GM19467 (cell line): ENCODE results near the gene RPUSD4.
A peak's percentile ranks its signal among the peaks of the same experiment; 100 is the strongest.
"Not testable (repeated sequence)": the region's sequence is repeated elsewhere in the genome, so short reads cannot be mapped to it uniquely, and the experiment has no call there.

Source experiments
- ATAC-seq: cut with Tn5 transposase; IDR thresholded peaks from one replicate; pipeline ENCODE4 v1.9.1; 2021; ENCODE audit warnings: mild to moderate bottlenecking, moderate library complexity; ENCODE audit not compliant: unreplicated experiment

RPUSD4 gene, protein sequence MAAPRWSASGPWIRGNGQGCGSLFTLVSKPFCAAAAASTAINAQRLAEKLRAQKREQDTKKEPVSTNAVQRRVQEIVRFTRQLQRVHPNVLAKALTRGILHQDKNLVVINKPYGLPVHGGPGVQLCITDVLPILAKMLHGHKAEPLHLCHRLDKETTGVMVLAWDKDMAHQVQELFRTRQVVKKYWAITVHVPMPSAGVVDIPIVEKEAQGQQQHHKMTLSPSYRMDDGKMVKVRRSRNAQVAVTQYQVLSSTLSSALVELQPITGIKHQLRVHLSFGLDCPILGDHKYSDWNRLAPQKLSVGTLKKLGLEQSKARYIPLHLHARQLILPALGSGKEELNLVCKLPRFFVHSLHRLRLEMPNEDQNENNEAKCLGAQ

DNA sequence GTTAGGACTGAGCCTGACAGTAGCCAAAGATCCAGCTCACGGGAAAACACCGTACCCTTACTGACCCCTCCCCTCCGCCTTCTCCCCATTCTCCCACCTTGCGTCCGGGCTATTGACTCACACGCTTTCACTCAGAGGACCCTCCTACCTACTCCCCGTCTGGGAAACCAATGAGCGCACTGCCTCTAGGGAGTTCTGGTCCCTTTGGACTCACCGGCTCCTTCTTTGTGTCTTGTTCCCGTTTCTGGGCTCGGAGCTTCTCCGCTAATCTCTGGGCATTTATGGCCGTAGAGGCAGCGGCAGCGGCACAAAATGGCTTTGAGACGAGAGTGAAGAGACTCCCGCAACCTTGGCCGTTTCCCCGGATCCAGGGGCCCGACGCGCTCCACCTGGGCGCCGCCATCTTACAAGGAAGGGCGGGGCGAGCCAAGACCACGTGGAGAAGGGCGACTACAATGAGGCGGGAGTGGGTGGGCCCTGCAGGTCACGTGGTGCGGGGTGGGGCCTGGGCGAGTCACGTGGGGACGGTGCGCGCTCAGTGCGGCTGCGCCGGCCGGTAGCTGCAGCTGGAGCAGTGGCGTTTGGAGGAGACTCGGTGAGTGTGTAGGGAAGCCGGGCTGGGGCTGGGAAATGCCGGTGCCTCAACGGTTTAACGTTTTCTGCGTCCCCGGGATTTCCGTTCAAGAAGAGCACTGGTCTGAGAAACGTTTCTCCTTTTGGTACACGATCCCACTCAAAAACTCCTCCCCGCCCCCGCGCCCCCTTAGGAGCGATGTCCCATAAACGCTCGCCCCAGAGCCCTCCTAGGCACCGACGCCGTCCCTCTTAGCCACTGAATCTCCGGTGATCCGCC is at the start of gene RPUSD4, which contains the start of gene FAM118B:
RPUSD4 (minus strand) TSS at position 415 of the 853 bp plus-strand sequence; CDS start at position 403, 12 bp downstream.
FAM118B (plus strand) TSS at position 547 of the 853 bp plus-strand sequence. CDS start 23,220 bp downstream, outside the sequence.
- ATAC-seq, result peak; percentile 94

DNA sequence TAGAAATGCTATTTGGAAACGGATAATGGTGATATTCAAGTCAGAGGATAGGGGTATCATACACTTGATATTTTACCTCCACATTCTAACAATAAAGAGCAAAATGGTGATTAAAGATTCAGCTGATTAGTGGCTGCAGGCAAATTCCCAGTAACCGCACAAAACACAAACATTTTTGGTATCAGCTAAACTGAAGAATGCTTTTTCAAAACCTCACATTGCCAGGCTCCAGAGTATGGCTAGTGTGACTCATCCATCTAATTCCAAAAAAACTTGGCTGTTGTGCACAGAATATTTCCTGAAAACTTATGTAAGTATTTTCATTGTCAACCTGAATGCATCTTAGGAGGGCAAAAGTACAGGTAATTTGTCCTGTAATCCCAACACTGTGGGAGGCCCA is 46.3 kb upstream of the RPUSD4 start:
- ATAC-seq, result no peak

DNA sequence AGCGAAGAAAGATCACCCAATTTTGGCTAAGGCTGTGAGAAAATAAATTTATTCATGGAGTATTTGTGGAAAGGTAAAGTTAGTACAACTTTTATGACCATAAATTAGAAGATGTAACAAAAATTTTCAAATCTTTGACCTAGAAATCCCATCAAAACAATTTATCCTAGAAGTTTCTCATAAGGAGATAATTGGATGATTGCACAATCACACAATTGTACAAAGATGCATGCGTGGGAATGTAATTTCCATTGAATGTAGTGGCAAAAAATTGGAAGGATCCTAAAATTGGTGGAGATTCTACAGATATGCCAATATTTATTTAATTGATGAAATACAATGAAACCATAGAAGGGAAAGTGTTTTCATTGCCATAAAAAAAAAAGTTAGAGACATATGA is 45.7 kb upstream of the RPUSD4 start:
- no peak for ATAC-seq

DNA sequence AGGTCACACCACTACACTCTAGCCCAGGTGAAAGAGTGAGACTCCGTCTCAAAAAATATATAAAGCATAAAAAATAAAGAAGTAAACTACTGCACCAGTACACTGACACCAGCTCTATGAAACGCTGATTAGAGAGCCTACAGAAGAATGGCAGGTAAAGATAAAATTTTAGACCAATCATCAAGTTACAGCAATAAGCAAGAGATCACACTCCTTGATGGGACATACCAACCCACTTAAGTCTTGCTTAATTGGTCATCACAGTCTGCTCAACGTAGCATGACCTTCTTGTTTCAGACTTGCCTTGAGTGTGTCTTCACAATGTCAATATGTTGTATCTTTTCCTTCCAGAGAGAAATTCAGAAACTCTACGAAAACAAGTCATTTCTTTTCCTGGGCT is 44.8 kb upstream of the RPUSD4 start:
- ATAC-seq, result no peak

DNA sequence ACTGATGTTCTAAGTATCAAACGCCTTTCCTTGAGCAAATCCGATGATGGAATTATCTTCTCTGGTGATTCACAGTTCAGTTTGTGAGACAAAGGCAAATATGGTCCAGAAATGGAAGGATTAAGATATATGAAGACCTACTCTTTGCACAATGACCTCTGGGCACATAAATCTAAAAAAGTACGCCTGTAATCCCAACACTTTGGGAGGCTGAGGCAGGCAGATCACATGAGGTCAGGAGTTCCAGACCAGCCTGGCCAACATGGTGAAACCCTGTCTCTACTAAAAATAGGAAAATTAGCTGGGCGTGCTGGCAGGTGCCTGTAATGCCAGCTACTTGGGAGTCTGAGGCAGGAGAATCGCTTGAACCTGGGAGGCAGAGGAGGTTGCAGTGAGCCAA is 44.1 kb upstream of the RPUSD4 start:
- not testable (repeated sequence) for ATAC-seq

DNA sequence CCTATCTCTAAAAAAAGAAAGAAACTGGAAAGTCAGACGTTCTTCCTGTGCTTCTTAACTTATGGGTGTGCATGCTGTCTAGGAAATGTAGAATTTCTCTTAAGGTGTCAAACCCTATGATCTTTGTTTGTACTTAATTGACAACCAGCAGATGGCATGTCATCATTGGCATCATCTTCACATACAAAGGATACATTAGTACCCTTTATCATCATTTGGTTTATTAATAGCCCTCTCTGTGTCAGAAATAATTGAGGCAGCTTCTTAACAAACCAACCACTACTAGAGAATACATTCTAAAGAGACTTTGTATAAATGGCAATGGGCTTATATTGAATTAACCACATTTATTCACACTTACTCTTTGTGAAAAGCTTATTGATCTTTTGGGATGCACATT is 43.4 kb upstream of the RPUSD4 start:
- ATAC-seq, result no peak

DNA sequence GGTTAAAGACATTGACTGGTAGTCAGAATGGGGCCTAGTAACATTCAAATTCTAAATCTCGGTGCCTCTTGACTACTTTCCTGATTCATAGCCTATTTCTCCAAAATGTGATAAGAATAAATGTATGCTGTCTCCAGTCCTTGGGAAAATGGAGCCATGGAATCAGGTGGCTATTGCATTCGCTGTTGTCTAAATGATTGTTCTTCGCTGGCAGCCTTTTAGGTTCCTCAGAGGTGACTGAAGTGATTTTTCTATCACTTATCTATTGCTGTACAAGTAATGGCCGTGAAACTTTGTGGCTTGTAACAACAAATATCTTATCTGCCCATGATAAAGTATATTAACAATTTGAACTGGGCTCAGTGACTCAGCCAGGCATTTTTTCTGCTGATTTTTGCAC is 41.8 kb upstream of the RPUSD4 start:
- ATAC-seq, result no peak

DNA sequence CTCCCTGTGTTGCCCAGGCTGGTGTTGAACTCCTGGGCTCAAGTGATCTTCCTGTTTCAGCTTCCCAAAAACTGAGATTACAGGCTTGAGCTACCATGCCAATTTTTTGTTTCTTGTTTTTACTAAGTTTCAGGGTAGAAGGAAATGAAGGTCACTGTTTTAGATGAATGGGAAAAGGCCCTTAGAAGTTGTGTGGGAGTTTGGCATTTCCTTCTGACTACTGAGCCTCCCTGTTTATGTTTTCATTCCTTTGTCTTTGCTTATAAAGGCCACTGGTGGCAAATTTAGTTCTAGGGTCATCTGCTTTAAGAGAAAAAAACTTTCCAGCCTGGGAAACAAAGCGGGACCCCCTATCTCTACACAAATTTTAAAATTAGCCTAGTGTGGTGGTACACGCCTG is 35.2 kb upstream of the RPUSD4 start:
- ATAC-seq, result no peak

DNA sequence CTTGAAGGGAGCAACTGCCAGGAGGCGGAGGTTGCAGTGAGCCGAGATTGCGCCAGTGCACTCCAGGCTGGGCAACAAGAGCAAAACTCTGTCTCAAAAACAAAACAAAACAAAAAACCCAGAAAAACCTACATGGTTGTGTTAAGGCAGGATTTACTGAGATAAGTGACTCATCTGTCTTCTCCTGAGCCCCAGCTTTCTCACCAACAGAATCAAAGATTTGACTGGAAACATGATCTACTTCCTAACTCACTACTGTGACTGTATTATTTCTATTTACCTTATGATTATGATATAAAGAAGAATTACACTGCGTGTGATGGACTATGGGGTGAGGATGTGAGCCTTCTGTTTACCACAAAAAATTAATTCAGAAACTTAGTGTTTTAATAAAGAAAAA is 21.9 kb upstream of the RPUSD4 start:
- no peak for ATAC-seq

DNA sequence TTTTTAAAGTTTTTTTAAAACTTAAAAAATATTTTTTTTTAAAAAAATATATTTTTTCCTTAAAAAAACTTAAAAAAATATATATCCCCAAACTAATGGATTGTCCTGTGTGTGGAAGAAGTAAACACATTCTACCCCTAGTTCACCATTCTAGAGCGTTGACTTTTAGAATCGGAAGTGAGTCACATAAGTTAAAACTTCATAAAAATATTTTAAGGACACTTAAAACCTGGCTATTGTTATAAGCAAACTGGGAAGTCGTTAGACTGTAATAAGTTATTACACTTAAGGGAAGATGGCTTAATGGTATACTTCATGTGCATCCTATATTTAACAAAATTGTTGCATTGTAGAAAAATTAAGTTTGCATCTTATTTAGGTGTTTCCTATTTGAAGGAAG is 21.2 kb upstream of the RPUSD4 start:
- ATAC-seq, result no peak

DNA sequence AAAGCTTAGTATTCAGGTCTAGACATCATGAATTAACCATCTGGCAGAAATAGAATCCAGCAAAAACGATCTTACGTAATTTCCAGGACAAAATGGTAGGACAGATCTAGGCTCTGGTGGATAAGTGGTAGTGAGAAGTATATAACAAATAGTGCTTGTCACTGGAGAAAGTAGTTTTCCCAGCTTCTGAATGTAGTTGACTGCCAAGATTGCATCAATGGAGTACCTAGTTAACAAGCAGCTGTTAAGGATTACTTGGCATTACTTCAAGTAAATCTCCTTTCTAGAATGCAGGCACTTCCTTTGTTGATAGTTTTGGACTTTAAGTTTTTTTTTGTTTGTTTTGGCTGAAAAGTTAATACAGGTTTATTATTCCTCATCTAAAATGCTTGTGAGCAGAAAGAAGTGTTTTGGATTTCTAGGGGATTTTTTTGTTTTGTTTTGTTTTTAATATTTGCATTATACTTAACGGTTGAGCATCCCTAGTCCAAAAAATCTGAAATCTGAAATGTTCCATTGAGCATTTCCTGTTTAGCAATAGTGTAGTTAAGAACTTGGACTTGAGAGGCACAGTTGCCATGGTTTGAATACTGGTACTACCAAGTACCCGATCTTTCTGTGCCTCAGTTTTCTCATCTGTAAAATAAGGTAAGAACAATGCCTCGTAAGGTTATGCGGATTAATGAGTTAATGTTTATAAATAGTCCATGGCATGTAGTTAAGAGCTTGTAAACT is 20.4 kb upstream of the RPUSD4 start:
- ATAC-seq, result no peak

DNA sequence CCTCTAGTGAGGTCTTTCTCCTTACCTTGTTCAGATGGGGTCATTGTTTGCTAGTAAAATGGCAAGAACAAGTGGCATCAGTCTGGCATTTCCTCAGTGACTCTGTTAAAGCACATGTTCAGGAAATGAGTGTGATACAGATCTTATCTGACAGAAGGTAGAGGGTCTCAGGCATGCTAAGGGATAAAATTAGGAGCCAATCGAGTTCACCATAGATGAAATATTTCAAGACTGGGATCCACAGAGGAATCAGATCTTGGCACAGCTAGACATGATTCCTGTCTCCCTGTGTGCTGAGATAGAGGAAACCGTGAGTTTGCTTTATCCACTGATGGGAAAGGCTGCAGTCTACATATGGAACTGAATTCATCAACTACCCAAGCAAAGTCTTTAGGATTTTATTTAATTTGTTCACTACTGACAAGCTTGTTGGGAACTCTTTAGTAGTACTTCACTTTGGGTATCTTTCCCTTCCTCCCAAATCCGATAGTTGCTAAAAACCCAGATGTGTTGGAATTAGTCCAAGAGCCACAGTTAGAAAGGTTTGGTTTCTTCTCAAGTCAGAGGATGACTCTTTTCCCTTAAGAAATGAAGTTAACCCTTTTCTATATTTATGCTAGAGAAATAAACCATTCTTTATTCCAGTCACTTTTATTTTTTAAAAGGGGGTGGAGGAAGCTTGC is 18.5 kb upstream of the RPUSD4 start:
- no peak for ATAC-seq

DNA sequence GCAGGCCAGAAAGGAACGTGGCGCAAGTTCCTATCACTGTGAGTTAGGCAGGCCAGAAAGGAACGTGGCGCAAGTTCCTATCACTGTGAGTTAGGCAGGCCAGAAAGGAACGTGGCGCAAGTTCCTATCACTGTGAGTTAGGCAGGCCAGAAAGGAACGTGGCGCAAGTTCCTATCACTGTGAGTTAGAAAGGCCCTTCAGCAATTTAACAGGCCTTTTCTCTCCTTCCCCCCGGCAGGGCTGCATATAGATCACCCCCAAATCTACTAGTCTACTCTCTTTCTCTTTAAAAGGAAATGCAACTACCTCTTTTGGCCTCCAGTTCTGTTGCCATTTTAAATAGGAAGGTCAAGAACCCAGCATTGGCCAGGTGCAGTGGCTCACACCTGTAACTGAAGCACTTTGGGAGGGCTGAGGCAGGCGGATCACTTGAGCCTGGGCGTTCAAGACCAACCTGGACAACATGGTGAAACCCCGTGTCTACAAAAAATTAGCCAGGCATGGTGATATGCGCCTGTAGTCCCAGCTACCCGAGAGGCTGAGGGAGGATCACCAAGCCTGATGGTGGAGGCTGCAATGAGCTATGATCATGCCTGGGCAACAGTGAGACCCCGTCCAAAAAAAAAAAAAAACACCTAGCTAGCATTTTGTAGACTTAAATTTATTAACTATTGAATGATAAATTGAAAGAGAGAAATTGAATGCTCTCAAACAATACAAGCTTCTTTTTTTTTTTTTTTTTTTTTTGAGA is 15.1 kb upstream of the RPUSD4 start:
- no peak for ATAC-seq

DNA sequence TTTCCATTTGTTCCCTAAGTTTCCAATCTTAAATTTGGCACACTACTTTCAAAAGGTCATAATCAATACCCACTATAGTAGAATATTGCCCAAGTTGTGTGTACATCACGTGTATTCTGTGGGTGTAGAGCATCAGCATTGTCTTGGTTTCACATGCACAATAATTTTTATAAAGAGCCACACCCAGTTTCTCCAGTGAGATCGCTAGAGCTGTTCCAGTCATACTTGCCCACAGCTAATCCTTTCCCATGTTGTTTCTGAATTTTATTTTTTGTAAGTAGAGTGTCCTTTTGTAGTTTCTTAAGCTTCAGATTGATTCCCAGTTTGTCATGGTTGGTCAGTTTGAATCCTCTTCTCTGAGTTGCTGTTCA is 13.8 kb upstream of the RPUSD4 start:
- ATAC-seq, result no peak

DNA sequence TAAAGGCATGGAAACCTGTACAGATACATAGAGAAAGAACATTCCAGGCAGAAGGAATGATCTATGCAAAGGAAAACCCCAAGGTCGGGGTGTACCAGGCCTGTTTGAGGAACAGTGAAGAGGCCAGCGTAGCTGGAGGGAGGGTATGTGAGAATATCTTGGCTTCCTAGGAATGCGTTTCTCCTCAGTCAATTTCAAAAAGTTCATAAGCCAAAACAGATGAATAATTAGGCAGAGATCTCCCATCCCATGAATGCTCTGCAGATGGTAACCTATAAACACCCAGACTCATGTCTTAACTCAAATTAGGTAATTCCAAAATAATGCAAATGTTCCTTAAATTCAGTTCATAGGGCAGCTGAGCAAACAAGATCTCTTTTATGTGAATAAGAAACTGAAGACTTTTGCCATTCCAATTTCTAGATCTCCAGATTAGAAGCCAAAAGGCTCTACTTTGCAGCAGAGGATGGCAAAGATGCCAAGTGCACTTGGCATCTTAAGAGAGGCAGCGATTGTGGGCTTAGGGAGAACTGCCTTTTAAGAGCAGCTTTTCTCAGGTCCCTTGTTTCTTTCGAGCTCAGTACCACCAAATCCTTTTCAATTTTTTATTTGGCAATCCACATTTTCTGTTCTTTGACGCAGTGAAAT is 13.3 kb upstream of the RPUSD4 start:
- ATAC-seq, result no peak

DNA sequence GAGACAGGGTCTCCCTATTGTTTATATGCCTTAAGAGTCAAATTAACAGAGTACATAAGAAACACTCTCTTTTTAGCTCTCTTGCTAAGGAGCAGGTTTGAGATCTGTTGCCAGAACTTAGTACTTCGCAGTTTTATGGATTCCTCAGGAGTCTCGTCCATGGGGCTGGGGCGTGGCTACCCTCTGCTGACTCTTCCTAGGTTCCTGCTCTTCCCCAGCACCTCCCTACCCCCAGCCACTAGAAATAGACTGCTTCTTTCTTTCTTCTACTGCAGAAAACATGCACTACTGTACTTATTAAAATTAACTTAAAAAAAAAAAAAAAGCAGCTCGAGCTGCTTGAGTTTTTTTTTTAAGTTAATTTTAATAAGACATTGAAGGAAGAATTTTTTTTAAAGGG is 8.1 kb upstream of the RPUSD4 start:
- ATAC-seq, result no peak

DNA sequence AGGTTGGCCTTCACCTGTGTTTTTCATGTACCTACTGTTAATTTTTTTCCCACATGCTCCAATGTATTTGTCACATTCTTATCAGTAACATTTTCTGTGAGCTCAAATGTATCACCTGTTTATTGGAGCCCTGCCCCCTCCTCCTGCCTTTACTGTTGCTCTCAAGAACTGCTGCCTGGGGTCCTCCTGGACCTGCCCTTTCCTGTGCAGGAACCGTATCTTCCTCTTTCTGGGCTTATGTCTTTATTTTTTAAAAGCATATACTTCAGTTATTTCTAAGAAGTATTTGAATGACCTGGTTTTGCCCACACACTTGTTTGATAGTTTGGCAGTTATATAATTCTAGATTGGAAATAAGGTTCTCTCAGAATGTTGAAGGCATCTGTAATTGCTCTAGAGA is 6.0 kb upstream of the RPUSD4 start:
- ATAC-seq, result no peak

DNA sequence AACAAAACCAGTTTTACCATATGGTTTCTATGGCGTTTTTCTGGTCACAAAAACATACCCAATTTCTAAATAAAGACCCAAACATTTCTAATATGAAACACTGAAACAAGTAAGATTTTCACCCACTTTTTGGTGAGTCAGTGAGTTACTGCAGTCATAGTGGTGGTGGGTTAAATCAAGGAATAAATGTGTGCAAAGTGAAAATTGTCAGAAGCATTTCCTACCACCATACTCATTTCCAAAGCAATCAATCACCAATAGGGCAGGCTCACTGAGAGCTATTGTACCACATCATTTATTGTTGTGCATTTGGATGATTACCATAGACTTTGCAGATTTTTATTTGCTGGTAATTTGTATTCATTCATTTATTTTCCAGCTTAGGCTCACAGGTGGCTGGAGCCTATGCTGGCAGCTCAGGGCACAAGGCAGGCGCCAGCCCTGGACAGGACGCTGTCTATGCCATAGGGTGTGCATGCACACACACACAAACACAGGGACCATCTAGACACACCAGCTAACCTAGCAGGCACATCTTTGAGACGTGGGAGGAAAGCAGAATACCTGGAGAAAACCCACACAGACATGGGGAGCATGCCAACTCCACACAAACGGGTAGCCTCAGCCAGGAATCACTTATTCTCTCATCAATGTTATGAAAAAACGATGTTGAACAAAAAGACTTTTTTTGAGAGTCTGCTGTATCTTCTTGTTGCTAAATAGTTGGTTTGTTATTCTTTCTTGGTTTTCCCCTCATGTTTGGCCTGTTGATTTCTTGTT is 5.3 kb upstream of the RPUSD4 start:
- ATAC-seq, result no peak

DNA sequence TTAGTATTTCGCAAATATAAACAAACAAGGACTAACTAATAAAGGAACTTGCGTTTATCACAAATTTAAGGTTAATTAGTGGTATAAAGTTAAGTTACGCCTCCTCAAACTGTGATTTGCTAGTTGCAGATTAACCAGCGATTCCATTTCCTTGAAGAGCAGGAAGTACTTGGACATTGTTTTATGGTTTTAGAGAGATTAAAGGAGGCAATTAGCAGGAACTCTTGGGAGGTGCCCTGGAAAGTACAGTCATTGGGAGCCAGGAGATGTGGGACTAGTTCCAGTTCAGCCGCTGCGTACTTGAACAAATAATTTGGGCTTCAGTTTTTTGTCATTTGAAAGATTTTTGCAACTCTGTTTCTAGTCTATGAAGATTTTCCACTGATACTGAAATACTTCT is 3.4 kb upstream of the RPUSD4 start:
- no peak for ATAC-seq
